ENCODE measurements around the gene TNIK. TPM values are rescaled to one million over a fixed set of nuclear protein-coding genes. Genes with fewer than 3 reads are reported as not detected.
A peak's percentile ranks its signal among the peaks of the same experiment; 100 is the strongest.

TNIK gene
- total RNA-seq, 1 donor = 7.3 TPM

DNA sequence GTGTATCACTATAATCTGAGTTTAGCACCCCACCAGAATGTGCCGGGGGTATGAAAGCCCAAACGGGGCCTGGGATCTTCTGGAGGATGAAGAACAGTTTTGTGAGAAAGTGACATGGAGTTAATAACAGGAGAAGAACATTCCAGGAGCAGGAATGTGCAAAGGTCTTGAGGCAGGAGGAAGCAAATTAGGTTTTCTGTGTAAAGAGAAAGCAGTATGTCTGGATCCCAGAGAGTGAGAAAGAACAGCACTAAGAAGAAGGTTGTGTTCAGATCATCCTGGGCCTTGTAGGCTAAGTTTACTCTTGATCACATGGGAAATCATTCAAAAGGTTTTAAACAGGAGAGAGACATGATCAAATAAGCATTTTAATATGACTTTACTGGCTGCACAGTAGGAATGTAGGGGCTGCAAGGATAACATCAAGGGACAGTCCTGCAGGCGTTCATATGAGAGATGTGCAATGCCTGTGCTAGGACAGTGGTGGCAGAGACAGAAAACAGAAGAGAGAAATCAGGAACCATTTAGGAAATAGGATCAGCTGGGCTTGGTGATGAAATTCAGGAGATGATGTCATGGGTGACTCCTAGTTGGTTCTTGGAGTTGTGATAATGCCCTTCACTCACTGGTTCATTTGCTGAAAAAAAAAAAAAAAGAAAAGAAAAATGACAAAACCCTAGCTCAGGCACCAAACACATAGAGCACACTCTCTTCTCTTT is 113.5 kb downstream of the TNIK start:
- DNase-seq (ENCODE audit: low read depth in 2 of 3, low spot score in 2 of 3) = peak in 2 of 3 donors; percentile 12 to 31

- no peak for DNase-seq (ENCODE audit: low read depth in 2 of 3, low spot score in 2 of 3)
Observed at GRCh38 chr3:171346019-171346418, 114.2 kb downstream of the TNIK start.

- DNase-seq (ENCODE audit: low read depth in 2 of 3, low spot score in 2 of 3) = no peak
Observed at GRCh38 chr3:171345107-171345843, 114.9 kb downstream of the TNIK start.

- peak in 2 of 3 donors; percentile 14 to 57 for DNase-seq (ENCODE audit: low read depth in 2 of 3, low spot score in 2 of 3)
Observed at GRCh38 chr3:171343693-171344092, 116.5 kb downstream of the TNIK start.

DNA sequence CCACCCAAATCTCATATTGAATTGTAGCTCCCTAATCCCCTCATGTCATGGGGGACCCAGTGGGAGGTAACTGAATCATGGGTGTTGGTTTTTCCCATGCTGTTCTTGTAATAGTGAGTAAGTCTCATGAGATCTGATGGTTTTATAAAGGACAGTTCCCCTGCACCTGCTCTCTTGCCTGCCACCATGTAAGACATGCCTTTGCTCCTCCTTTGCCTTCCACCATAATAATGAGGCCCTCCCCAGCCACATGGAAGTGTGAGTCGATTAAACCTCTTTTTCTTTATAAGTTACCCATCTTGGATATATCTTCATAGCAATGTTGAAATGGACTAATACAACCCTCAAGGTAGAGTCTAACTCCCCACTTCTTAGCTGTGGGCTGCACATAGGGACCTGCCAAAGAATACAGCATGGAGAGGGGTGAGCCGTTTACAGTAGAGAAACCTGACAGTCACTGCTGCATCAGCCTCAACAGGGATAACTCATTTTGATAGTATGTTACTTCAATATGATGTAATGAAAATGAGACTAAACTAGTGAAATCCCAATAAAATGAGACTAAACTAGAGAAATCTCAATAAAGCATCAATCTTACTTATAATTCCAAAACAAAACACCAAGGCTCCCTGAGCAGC is 117.3 kb downstream of the TNIK start:
- DNase-seq (ENCODE audit: low read depth in 2 of 3, low spot score in 2 of 3) = no peak

GRCh38 chr3:171342200-171342599 is 118.0 kb downstream of the TNIK start:
- no peak for DNase-seq (ENCODE audit: low read depth in 2 of 3, low spot score in 2 of 3)

GRCh38 chr3:171340434-171340833 is 119.8 kb downstream of the TNIK start:
- no peak for DNase-seq (ENCODE audit: low read depth in 2 of 3, low spot score in 2 of 3)

DNA sequence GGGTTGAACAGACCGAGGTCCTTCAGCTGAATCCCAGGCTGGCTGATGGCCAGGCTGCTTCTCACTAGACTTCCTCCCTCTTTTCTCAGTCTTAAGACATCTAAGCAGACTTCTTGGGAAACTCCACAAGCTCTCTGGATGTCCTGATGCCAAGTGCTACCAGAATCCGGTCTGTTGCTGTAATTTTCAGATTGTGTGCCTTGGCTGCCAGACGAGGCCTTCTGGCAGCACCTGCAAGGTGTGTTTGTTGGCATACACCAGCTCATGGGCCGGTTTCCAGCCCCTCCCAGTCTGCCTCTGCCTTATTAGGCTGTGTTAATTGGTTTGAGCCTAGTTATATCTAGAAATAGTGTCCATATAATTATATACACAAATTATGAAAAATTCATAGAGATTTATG is 120.6 kb downstream of the TNIK start:
- DNase-seq (ENCODE audit: low read depth in 2 of 3, low spot score in 2 of 3) = no peak

DNA sequence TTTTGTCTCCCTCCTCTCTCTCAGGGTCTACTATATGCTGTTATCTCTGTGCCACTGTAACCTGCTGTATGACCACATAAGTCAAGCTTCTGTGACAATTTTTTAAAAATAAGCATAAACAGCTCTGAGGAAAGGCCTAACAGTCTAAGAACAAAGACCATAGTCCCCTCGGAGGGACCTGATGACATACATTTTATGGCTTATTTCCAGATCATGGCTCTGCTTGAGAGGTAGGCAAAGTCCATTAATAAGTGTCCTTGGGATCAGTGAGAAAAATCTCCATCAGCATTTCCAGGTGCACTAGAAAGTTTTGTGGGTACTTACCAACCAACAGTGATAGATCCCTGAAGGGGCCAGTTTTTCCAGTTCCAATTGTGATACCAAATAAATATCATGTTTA is 123.8 kb downstream of the TNIK start:
- no peak for DNase-seq (ENCODE audit: low read depth in 2 of 3, low spot score in 2 of 3)

- no peak for DNase-seq (ENCODE audit: low read depth in 2 of 3, low spot score in 2 of 3)
Observed at GRCh38 chr3:171335559-171335958, 124.6 kb downstream of the TNIK start.

GRCh38 chr3:171334465-171334811 is 125.8 kb downstream of the TNIK start:
- no peak for DNase-seq (ENCODE audit: low read depth in 2 of 3, low spot score in 2 of 3)

DNA sequence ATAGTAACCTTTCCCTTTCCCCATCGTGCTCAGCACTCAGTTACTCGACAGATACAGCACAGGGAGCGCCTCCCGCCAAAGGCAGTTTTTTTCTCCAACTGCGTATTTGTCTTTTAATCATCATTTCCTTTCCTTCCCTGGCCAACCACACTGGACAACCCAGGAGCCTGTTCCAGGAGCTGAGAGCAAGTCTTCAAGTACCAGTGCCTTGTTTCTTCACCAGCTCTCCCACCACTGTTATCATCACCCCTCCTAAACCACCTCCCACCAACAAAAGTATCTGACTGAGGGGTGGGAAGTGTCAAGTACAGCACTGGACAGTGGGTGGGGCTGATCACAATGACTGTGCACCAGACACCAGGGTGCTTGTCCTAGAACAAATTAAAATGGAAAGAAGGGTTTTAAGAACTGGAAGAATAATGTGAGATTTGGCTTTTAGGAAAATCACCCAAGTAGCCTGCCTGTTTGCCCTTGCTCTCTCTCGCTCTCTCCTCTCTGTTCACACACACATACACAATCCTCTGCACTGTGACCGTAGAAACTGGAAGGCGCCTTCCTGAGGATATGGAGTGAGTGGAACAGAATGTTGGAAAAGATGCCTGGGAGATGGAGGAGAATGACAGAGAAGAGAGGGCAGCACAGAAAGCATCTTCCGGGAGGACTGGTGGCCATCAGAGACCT is 126.3 kb downstream of the TNIK start:
- no peak for DNase-seq (ENCODE audit: low read depth in 2 of 3, low spot score in 2 of 3)

GRCh38 chr3:171330938-171331337 is 129.3 kb downstream of the TNIK start:
- DNase-seq (ENCODE audit: low read depth in 2 of 3, low spot score in 2 of 3) = no peak

DNA sequence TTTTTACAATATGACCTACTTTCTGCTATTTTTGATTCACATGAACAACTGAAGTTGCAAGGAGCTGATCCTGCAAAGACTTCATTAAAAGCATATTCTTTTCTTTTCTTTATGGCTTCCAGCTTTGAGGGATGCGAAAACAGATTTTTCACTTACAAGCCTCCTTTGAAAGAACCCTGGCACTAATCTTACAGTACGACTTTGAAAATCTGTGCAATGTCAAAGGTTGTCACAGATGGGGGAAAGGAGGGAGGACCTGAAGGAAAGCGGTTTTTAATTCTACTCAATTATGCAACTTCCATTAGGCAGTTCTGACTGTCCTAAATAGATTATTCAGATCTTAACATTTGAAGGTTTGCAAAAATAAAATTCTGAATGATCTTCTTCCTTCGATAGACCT is 130.5 kb downstream of the TNIK start:
- DNase-seq (ENCODE audit: low read depth in 2 of 3, low spot score in 2 of 3) = no peak

- DNase-seq (ENCODE audit: low read depth in 2 of 3, low spot score in 2 of 3) = peak in 2 of 3 donors; percentile 7 to 60
Observed at GRCh38 chr3:171328419-171329082, 131.7 kb downstream of the TNIK start.

GRCh38 chr3:171327441-171328174 is 132.6 kb downstream of the TNIK start:
- no peak for DNase-seq (ENCODE audit: low read depth in 2 of 3, low spot score in 2 of 3)

GRCh38 chr3:171326717-171327440 is 133.3 kb downstream of the TNIK start:
- DNase-seq (ENCODE audit: low read depth in 2 of 3, low spot score in 2 of 3) = no peak

DNA sequence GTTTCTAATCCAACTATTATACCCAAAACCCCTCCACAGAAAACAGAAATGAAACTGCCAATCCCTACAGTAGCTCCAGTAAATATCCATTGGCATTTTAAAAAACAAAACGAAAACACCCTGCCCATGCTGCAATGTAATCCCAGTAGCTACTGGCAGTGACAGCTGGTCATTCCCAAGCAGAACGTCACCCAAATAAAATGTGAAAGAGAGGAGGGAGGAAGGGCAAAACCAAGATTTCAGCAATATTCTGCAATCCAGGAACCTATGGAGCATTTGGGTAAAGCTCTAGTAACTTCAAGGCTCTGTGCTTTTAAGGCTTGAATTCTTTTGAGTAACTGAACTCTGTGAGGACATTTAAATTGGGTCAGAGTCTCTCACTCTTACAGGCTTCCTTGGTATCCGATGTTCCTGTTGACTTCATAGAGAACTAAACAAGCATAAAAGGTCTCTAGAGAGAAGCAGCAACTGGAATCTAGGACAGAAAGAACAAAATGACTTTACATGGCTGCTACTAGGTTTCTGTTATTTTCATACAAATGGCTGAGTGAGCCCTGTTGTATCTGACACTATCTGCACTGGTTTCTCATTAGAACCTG is 136.2 kb downstream of the TNIK start:
- no peak for DNase-seq (ENCODE audit: low read depth in 2 of 3, low spot score in 2 of 3)
